Uterus (tissue), 2 donors: Measurements from ENCODE around the gene SKI.

Source experiments
- CTCF ChIP-seq, 4 experiments: fragments of 200-600 bp in 2 of 4; fragments of 450-650 bp in 2 of 4; sonication (generic) in 2 of 4; IDR thresholded peaks; one replicate each; pipeline ENCODE4 v1.5.1; 2016 to 2019; ENCODE audit warnings: antibody characterized with exemption in 4 of 4, mild to moderate bottlenecking in 2 of 4, moderate library complexity in 1 of 4
- POLR2A ChIP-seq, 2 donors: fragments of 450-650 bp; IDR thresholded peaks; one replicate each; pipeline ENCODE4 v1.6.1; 2016; ENCODE audit warnings: antibody characterized with exemption in 2 of 2, mild to moderate bottlenecking in 1 of 2, moderate library complexity in 1 of 2

DNA sequence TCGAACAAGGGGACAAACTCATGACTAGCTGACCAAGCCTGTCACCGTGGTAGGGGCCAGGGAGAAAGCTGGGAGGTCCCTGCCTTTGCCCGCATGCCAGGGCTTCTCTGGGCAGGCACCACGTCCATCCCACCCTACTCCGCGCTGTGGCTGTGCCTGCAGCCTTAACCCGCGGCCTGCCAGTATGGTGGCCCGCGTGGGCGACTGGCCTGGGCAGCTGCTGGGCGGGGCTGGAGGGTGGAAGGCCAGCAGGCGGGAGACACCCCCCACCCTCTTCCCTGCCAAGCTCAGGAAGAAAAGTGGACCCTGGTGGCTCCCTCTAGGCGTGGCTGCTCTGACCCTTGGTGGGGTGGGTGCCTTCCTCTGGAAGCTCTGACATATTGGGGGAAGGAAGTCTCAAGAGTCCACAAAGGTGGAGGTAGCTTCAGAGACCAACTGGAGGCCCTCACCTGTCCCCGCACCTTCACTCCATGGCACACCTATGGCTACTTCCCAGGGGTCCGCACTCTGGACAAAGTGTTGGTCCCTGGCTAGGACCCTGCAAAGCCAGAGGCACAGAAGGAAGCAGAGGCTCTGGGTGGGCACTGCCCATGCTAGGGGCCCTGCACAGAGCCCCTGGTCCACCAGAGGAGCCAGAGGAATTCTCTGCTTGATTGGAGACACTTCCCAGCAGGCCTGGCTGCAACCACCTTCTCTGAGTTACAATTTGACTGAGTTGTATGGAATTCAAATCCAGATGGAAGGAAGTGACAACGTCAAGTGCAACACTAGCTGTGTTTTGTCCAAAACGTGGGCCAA lies 3.3 kb upstream of the SKI start:
- TF ChIP-seq CTCF (IDR thresholded peaks at IDR 0.05): no peak
- TF ChIP-seq POLR2A (IDR thresholded peaks at IDR 0.05): no peak
